Measurements from ENCODE around the gene MLF2.
"Not testable (repeated sequence)": the region's sequence is repeated elsewhere in the genome, so short reads cannot be mapped to it uniquely, and the experiment has no call there.

MLF2 gene

DNA sequence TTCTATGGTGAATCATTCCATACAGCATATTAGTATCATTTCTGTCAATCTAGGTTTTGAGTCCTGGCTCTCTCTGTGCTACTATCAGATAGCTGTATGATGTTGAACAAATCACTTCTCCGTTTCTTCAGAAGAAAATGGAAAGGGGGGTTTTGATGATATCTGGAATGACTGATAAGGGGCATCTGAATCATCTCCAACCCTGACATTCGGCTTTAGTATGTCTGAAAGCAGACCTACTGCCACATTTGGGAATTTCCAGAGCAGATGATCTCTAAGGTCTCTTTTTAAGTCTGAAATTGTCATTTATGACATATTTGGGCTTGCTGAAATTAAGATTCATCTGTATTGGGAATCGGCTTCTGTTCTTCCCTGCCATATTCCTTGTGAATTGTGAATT is 10.1 kb downstream of the MLF2 start:
- intact Hi-C loops (cut with DNase I): no loop called here
- peak in 1 of 10 donors; percentile 2 for DNase-seq

DNA sequence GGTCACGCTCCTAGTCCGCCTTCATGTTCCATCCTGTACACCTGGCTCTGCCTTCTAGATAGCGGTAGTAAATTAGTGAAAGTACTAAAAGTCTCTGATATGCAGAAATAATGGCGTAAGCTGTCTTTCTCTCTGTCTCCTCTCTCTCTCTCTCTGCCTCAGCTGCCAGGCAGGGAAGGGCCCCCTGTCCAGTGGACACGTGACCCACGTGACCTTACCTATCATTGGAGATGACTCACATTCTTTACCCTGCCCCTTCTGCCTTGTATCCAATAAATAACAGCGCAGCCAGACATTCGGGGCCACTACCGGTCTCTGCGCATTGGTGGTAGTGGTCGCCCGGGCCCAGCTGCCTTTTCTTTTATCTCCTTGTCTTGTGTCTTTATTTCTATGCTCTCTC is 10.9 kb downstream of the MLF2 start:
- intact Hi-C loops (cut with DNase I); DNase-seq: not testable (repeated sequence)

DNA sequence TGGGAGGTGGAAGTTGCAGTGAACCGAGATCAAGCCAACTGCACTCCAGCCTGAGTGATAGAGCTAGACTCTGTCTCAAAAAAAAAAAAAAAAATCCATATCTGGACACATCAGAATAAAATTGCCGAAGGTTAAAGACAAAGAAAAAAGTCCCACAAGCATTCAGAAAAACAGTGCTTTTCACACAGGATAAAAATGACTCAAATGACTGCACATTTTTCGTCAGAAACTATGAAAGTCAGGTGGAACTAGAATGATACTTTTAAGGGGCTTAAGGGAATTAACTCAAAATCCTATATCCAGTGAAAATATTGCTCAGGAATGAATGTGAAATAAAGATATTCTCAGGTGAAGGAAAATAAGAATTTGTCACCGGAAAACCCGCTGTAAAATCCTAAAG is 16.2 kb downstream of the MLF2 start:
- no peak for DNase-seq
- intact Hi-C loops (cut with DNase I): loop anchor here (5.0 kb wide), 2 partner anchors 41 to 91 kb away; partner anchors contain the start of gene P3H3

DNA sequence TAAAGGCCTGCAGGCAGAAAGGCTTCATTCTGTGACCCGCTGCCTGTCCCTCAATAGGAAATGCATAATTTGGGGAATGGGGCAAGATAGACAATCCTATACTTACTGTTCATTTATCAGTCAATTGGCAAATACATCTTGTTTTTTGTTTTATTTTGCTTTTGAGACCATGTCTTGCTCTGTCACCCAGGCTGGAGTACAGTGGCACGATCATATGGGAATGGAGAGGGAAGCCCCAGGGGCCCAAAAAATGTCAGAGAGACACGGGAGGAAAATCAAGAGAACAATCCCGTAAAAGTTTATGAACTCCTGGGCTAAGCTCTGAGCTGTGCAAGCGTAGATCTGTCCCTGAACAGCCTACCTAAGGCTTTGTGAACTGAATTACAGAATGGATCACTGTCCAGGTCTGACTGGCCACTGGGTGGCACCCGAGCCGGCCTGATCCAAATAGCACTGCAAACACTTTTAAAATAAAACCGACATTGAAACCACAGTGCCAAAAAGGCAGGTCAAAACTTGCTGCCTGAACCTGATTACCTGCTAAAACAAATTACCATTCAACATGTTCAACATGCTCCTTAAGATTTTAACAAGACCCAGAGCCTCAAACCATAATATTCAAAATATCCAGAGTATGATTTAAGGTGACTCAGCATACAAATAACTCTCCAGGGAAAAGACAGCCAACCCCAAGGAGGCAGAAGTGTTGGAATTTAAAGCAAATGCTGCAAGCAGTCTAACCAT is 17.3 kb downstream of the MLF2 start:
- intact Hi-C loops (cut with DNase I): loop anchor here (5.0 kb wide), 2 partner anchors 42 to 92 kb away; partner anchors contain the start of gene P3H3
- DNase-seq: peak; percentile 52 to 97 (median 74)

DNA sequence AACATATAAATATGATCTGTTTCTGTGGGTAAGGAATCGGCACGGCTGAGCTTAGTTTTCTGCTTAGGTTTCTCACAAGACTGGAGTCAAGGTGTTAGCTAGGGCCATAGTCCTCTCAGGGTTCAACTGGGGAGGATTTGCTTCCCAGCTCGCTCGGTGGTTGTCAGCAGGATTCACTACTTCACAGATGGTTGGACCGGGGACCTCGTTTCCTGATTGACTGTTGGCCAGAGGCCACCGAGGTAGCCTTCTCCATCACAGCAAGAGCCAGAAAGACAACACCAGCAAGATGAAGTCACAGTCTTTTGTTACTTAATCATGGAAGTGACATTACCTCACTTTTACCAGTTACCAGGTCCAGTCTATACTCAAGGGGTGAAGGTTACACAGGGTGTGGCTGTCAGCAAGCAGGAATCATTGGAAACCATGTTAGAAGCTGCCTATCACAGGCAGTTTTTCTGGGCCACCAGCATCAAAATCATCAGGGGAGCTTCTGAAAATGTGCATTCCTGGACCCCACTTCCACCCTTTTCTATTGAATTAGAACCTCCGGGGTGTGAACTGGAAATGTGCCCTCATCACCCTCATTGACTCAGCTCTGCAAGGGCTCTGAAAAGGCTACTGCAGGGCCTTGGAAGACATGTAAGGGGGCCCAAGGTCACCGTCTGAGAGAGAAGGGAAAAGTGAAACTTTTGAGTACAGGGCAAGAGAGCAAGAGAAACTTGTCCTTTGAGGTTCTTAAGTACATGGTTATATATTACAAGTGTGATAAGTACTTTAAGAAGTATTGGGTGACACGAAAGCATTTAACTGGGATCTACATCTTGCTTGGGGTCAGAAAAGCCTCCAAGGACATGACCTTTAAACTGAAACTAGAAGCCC is 18.2 kb downstream of the MLF2 start:
- DNase-seq: peak in 2 of 10 donors; percentile 24 to 42
- intact Hi-C loops (cut with DNase I): loop anchor here (5.0 kb wide), 2 partner anchors 43 to 93 kb away; partner anchors contain the start of gene P3H3

DNA sequence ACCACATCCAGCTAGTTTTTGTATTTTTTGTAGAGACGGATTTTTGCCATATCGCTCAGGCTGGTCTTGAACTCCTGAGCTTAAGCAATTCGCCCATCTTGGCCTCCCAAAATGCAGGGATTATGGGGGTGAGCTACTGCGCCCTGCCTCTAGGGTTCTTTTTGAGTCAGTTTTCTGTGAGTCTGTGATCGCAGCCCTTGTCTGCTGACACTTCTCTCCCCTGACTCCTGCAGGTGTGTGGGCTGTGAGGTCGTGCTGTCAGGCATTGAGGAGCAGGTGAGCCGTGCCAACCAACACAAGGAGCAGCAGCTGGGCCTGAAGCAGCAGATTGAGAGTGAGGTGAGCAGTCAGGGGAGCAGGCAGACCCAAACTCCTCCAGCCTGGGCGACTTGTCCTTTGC is 22.8 kb downstream of the MLF2 start:
- intact Hi-C loops (cut with DNase I): no loop called here

DNA sequence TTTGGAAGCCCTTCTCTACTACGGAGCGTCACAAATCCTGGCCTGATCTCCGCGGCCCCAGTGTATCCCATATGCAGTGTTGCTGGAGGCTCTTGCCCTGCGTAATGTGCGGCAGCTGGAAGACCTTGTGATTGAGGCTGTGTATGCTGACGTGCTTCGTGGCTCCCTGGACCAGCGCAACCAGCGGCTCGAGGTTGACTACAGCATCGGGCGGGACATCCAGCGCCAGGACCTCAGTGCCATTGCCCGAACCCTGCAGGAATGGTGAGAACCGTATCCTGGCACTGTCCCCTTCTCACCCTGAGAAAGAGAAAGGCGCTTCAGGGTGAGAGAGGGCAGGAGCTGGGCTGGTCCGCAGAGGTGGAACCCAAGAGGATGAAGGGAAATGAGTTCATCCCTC is 23.8 kb downstream of the MLF2 start:
- intact Hi-C loops (cut with DNase I): no loop called here
- DNase-seq: peak in 3 of 10 donors; percentile 17 to 50 (median 31)

More for the DNA sequence above, 22.8 kb downstream of the MLF2 start:
- peak in 3 of 10 donors; percentile 7 to 52 (median 47) for DNase-seq

DNA sequence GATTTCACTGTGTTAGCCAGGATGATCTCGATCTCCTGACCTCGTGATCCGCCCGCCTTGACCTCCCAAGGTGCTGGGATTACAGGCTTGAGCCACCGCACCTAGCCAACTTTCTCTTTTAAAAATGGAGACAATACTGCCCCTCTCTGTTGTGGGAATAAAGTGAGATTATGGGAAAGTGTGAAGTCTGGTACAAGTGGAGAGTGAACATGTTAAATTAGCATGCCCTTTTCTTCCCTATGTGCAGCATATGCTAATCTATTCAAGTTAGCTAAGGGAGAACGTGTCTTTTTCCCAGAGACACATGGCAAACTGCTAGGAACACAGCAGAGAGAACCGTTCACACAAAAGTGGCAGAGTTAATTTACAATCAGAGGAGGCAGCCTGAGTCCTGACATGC is 27.6 kb downstream of the MLF2 start:
- intact Hi-C loops (cut with DNase I): loop anchor here (2.0 kb wide), 1 partner anchor 37 kb away; the partner anchor contains the start of gene ZNF384
- no peak for DNase-seq

DNA sequence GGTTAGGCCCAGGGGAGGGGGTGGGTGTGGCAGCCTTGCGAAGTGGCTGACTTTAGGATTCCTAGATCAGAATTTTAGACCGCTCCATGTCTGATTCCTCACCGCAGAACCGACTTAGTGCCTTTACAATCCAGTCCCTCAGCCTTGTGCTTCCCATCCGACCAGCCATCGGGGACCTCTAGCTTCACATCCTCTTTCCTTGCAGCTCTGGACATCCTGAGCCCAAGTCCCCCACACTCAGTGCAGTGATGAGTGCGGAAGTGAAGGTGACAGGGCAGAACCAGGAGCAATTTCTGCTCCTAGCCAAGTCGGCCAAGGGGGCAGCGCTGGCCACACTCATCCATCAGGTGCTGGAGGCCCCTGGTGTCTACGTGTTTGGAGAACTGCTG is 28.5 kb downstream of the MLF2 start:
- peak in 5 of 10 donors; percentile 10 to 73 (median 68) for DNase-seq
- intact Hi-C loops (cut with DNase I): loop anchor here (2.0 kb wide), 1 partner anchor 36 kb away; the partner anchor contains the start of gene ZNF384

DNA sequence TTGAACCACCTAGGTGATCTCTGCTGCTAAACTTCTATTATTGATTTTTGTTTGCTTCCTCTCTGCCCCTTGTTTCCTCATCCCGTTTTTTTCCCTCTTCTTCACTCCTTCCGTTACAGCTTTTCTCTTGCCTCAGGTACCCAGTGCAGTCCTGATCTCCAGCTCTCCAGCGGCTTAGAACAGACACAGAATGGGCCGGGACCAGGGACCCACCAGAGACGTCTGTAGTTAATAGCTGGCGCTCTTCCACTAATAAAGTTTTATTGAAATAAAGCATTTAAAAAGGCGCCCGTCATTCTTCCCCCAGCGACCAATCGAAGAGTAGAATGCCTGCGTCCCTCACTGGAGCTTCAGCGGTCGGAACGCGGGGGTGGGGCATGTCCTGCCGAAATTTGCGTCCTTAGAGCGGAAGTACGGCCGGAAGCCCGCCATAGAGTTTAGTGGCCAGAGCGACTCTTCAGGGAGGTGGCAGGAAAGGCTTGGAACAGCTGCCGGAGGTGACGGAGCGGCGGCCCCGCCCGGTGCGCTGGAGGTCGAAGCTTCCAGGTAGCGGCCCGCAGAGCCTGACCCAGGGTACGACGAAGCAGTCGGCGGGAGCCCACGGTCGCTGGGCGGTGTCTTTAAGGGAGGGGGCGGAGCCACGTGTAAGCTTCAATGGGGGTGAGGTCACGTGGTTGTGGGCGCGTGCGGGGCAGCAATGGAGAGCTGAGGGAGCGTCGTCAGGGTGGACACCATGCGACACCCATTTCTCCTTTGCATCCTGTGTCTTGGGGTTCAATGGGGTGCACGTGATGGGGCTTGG is 29.1 kb downstream of the MLF2 start, which contains the start of gene COPS7A:
Gene COPS7A, plus strand, starts transcription at position 440 of the 802 bp plus-strand sequence. CDS start 611 bp downstream, outside the sequence.
- peak; percentile 97 to 100 (median 99) for DNase-seq
- intact Hi-C loops (cut with DNase I): loop anchor here (1.0 to 2.0 kb wide), 2 partner anchors 35 to 61 kb away; partner anchors contain the start of genes ING4 and ZNF384

DNA sequence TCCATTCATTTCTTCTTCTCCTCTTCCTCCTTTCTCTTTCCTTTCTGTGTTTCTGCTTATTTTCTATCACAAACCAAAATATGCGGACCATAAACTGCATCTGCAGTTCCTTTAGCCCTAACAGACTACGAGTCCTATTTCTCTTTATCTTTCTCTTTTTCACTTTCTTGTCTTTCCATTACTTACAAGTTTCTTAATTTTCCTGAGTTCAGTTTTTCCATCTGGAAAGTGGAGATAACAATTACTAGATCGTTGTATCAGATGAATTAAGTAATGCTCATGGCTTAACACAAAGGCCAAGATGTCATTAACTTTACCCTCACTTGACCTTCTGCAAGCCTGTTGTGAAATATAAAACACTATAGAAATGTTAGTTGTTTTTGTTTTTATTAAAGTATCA is 30.1 kb downstream of the MLF2 start:
- no peak for DNase-seq
- intact Hi-C loops (cut with DNase I): loop anchor here (1.0 kb wide), 1 partner anchor 60 kb away; the partner anchor contains the start of gene ING4

DNA sequence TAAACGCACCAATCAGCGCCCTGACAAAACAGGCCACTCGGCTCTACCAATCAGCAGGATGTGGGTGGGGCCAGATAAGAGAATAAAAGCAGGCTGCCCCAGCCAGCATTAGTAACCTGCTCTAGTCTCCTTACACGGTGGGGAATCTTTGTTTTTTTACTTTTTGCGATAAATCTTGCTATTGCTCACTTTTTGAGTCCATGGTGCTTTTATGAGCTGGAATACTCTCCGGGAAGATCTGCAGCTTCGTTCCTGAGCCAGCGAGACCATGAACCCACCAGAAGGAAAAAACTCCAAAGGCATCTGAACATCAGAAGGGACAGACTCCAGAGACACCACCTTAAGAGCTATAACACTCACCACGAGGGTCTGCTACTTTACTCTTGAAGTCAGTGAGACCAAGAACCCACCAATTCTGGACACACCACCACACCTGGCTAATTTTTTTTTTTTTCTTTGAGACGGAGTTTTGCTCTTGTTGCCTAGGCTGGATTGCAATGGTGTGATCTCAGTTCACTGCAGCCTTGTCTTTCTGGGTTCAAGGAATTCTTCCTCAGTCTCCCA is 36.0 kb downstream of the MLF2 start:
- intact Hi-C loops (cut with DNase I): no loop called here
- DNase-seq: peak in 2 of 10 donors; percentile 2 to 3

DNA sequence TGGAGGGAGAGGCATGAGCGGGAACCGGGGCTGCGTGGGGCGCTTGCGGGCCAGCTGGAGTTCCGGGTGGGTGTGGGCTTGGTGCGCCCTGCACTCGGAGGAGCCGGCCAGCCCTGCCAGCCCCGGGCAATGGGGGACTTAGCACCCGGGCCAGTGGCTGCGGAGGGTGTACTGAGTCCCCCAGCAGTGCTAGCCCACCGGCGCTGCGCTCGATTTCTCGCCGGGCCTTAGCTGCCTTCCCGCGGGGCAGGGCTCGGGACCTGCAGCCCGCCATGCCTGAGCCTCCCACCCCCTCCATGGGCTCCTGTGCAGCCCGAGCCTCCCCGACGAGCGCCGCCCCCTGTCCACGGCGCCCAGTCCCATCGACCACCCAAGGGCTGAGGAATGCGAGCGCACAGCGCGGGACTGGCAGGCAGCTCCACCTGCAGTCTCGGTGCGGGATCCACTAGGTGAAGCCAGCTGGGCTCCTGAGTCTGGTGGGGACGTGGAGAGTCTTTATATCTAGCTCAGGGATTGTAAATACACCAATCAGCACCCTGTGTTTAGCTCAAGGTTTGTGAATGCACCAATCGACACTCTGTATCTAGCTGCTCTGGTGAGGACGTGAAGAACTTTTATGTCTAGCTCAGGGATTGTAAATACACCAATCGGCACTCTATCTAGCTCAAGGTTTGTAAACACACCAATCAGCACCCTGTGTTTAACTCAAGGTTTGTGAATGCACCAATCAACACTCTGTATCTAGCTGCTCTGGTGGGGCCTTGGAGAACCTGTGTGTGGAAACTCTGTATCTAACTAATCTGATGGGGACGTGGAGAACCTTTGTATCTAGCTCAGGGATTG is 36.7 kb downstream of the MLF2 start:
- intact Hi-C loops (cut with DNase I): not testable (repeated sequence)
- DNase-seq: peak in 3 of 10 donors; percentile 25 to 79 (median 75)

DNA sequence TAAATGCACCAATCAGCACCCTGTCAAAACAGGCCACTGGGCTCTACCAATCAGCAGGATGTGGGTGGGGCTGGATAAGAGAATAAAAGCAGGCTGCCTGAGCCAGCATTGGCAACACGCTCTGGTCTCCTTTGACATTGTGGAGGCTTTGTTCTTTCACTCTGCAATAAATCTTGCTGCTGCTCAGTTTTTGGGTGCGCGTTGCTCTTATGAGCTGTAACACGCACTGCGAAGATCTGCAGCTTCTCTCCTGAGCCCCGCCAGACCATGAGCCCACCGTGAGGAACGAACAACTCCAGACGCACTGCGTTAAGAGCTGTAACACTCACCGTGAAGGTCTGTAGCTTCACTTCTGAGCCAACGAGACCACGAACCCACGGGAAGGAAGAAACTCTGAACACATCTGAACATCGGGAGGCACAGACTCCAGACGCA is 44.0 kb downstream of the MLF2 start:
- intact Hi-C loops (cut with DNase I): no loop called here
- no peak for DNase-seq

DNA sequence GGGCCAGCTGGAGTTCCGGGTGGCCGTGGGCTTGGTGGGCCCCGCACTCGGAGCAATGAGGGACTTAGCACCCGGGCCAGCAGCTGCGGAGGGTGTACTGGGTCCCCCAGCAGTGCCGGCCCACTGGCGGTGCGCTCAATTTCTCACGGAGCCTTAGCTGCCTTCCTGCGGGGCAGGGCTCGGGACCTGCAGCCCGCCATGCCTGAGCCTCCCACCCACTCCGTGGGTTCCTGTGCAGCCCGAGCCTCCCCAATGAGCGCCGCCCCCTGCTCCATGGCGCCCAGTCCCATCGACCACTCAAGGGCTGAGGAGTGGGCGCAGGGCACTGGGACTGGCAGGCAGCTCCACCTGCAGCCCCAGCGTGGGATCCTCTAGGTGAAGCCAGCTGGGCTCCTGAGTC is 44.6 kb downstream of the MLF2 start:
- intact Hi-C loops (cut with DNase I); DNase-seq: not testable (repeated sequence)

DNA sequence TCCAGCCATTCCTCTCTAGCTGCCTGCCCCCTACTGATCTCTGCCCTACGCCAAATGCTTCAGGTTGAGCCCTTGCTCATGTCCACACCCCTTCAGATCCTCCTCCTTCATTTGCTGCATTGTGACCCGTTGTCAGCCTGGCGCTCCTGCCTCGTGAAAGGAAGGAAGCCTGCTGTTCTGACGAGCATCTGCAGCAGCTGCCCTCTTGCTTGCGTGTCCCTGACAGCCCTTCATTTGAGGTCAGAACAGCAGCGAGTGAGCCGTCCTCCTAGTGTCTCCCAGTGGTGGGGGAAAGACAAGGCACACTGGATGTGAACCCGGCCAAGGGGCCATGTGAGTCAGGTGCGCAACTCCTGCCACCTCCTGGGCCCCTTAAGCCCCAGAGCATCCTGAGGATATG is 49.3 kb downstream of the MLF2 start:
- intact Hi-C loops (cut with DNase I): no loop called here
- no peak for DNase-seq

DNA sequence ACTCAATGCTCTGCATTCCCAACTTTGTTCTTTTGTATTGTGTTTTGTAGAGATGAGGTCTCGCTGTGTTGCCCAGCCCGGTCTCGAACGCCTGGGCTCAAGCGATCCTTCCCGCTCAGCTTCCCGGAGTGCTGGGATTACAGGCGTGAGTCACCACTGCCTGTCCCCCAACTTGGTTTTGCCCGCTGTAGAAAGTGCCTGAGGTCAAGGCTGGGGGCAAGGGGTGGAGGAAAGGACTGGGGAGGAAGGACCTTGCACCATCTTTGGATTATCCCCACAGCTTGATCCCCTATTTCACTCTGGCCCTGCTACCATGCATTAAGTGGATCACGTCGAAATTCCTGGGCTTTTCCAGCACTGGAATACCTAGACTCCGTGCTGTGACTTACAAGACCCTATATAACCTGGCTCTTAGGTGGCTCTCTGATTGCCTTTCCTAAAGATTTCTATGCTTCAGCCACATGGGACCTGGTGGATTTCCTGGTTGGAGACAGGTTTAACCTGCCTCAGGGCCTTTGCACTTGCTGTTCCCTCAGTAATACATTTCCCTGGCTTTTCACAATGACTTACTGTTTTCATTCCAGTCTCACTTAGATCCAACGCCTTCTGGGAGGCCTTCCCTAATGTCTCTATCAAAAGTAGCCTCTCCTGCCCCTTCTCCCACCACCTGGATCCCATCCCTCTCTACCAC is 51.7 kb downstream of the MLF2 start:
- intact Hi-C loops (cut with DNase I): no loop called here
- no peak for DNase-seq

DNA sequence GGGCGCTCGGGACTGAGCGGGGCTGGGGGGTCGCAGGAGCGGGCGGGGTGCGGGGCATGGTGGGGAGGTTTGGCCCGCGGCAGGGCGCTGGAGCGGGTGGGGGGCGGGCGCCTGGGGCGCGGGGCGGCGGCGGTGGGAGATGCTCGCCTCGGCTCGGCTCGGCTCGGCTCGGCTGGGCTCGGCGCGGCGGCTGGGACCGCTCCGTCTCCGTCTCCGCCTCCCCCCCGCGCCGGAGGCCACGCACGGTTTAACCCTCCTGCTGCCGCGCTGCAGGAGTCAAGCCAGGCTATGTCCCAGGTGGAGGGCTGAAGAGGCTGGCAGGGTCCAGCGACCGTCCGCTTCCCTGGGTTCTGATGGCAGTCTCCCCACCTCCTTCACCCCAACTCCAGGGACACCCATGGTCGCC is 52.3 kb downstream of the MLF2 start, which contains the start of gene PIANP:
Gene PIANP, minus strand, starts transcription at position 170 of the 406 bp plus-strand sequence. CDS start 2,754 bp downstream, outside the sequence.
- DNase-seq: peak in 9 of 10 donors; percentile 39 to 95 (median 68)
- intact Hi-C loops (cut with DNase I): no loop called here
